Sigmoid colon (tissue), 4 donors: ENCODE measurements around the gene SPDYE17.
"Not testable (repeated sequence)": the region's sequence is repeated elsewhere in the genome, so short reads cannot be mapped to it uniquely, and the experiment has no call there.

ENCODE experiments used
- POLR2A ChIP-seq, 2 donors: fragments of 450-650 bp; IDR thresholded peaks; one replicate each; pipeline ENCODE4 v1.6.1; 2016; ENCODE audit warnings: antibody characterized with exemption in 2 of 2, mild to moderate bottlenecking in 2 of 2, moderate library complexity in 2 of 2
- POLR2AphosphoS5 ChIP-seq, 4 donors: sonication (generic); formaldehyde crosslinking; IDR thresholded peaks; one replicate each; pipeline ENCODE4 v1.6.1; 2017; ENCODE audit warnings: antibody characterized with exemption in 4 of 4

GRCh38 chr7:76992204-76992603 is 40.0 kb downstream of the SPDYE17 start:
- not testable (repeated sequence) for TF ChIP-seq POLR2A, POLR2AphosphoS5 (IDR thresholded peaks at IDR 0.05)
